HG03280 (cell line): ENCODE results near the gene ADCY3.

ENCODE experiments used
- ATAC-seq: cut with Tn5 transposase; IDR thresholded peaks from one replicate; pipeline ENCODE4 v1.9.1; 2021; ENCODE audit warnings: mild to moderate bottlenecking, moderate library complexity; ENCODE audit not compliant: unreplicated experiment

Gene ADCY3

DNA sequence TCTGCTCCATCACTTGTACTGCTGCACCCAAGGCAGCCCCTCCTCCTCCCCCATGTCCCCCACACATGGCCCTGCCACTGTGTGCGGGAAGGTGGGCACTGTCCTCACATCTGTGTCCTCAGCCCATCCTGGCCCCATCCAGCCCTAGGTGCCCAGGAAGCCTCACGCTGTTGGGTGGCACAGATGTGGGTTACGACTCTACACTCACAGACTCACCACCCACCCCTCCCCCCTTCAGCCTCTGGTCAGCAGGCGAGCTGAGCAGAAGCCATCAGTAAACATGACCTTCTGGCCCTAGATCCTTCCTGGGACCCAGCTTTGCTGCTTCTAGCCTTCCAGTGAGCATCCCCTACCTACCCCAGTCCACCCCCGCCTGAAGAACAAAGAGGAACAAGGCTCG, 43.0 kb downstream of the ADCY3 start:
- ATAC-seq = no peak

DNA sequence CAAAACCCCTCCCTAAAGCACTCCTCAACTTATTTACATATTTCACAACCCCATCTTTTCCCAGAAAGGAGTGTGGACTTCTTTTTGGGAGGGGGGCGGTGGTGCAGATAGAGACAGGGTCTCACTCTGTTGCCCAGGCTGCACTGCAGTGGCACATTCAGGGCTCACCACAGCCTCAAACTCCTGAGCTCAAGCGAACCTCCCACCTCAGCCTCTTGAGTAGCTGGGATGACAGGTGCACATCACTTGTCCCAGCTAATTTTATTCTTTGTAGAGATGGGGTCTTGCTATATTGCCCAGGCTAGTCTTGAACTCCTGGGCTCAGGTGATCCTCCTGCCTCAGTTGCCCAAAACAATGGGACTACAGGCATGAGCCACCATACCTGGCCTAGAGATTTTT, 44.1 kb downstream of the ADCY3 start:
- ATAC-seq = no peak

DNA sequence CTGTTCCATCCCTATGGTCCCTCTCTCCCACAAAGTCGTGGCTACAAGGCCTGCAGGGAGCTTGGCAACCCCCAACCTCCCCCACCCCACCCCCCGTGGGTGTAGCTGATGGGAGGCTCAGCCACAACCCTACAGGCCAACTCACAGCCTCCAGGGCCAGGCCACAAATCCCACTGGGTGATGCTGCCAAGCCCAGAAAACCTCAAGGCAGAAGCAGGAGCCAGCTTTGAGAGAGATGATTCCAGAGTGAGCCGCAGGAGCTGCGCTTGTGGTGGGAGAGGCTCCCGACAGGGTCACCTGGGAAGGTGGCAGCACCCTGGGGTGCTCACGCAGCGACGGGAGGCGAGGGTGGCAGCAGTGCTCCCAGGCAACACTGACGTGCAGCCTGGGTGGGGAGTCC, 44.8 kb downstream of the ADCY3 start:
- no peak for ATAC-seq

DNA sequence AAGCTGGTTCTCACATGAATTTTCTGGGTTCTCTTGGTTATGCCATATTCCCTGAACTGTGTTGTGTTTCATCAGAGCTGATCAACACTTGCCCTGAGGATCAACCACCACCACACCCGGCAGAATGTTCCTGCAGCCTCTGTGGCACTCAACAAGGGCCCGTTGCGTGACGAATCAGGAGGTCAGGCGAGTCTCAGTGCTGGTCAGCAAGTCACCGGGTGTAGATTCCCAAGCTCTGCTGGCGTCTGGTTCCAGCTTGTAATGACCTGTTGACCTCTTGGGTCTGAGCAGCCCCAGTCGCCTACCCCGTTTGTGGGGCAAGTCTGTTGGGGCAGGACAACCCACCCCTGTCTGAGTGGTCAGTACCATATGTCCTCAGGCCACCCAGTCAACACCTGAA, 46.0 kb downstream of the ADCY3 start:
- no peak for ATAC-seq

DNA sequence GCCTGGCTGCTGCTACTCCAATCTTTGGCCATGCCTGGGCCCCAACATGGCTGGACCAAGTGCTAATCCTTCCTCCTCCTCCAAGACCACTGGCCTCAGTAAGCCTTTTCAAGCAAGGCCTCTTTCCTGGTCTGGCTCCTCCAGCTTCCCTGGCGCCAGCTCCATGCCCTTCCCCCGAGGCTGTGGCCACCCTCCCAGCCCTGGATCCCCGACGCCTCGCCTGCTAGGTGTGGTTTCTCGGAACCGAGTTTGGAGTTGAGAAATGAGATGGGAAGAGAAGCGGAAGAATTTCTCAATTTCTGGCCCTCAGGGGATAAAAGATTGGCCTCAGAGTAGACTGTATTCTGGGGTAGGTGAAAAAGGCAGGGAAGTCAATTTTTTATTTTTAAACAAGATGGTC, 46.4 kb downstream of the ADCY3 start:
- ATAC-seq = no peak

DNA sequence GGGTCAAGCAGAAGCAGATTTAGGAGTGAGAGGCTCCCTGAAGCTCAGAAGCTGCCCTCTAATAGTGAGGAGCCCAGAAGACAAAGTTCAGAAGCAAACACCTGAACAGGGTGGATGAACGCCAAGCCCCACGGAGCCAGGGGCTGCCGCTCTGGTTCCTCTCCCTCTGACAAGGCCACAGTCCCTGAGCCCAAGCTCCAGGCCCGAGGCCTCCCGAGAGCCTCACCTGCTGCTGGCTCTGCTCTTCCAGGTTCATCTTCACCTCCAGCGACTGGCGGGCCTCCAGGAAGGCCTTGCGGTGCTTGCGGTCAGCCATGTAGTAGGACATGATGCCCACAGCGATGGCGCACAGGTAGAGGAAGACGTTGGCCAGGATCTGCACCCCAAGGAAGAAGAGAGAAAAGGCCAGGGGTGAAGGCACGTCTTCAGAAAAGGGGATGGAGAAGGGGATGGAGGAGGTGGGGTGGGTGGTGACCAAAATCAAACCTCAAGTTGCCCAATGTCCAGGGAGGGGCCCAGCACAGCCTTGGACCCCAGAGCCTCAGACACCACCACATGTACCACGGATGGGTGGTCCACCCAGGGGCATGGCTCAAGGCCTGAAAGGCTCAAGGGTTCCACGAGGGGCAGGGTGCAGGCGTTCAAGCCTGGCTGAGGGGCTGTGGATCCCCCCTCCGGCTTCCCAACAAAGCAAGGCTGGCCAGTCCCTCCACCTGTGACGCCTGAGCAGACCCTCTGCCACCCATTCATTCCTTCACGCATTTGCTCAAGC, 47.5 kb downstream of the ADCY3 start:
- no peak for ATAC-seq

GRCh38 chr2:24871852-24872333, 48.1 kb downstream of the ADCY3 start:
- ATAC-seq = no peak

DNA sequence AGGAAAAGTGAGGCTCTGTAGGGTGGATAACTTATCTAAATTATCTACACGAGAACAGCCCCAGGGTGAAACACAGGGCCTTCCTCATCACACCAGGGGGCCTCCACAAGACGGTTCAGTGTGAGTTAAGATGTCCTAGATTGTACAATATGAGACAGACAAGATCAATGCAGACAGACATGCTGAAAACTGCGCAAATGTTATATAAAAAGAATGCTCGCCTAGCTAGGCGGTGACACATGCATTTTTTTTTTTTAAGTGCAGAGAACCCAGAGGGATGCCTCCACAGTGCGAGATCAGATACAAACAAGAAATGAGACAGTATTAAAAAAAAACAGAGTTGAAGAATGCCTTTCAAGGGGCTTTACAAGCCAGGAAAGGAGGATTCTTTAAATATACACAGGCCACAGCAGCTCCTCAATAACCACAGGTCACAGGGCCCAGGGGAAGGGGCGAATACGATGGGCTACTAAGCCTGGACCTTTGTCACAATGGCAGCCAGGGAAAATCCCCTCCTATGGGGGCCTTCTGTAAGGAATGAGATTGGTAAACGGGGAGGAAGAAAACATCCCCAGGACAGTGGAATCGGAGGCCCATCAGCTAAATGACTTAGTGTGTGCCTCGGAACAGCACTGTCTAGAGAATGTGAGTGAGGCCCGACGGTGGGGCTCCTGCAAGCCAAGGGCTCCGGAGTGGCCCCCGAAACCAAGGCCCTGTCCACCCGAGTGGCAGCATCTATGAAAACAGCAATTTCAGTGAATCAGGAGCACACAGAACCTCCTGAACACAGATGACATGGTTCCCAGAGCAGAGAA, 48.9 kb downstream of the ADCY3 start:
- ATAC-seq = no peak

DNA sequence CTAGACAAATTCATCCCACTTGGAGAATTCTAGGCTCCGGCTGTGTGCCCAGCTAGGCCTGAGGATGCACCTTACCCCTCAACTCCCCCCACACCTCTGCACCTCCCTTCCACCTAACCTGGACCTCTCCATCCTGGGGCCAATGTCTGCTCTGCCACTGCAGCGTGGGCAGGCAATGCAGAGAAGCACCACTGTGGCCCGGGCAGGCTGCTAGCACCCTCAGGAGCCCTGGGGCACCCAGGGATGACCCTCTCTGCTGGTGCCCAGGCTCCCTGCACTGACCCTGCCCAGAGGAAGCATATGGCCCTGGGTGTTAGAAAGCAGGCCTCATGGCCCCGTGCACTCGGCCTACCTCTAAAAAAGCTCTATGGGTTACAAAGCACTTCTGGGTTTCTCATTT, 49.6 kb downstream of the ADCY3 start:
- ATAC-seq = no peak

DNA sequence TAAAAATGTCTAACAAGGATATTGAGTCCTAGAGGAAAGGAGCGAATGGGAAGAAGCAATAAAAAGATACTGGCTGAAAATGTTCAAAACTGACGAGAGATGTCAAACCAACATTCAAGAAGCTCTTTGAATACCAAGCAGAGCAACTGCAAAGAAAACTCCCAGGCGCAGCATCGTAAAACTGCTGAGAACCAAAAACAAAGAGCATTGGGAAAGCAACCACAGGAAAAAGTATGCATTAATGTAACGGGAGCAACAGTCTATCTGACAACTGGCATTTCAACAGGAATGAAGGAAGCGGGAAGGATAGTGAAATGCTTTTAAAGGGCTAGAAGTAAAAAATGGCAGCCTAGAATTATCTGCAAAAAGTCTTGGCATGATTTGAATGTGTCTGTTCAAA, 53.1 kb downstream of the ADCY3 start:
- no peak for ATAC-seq

GRCh38 chr2:24863641-24864040, 56.4 kb downstream of the ADCY3 start:
- no peak for ATAC-seq

DNA sequence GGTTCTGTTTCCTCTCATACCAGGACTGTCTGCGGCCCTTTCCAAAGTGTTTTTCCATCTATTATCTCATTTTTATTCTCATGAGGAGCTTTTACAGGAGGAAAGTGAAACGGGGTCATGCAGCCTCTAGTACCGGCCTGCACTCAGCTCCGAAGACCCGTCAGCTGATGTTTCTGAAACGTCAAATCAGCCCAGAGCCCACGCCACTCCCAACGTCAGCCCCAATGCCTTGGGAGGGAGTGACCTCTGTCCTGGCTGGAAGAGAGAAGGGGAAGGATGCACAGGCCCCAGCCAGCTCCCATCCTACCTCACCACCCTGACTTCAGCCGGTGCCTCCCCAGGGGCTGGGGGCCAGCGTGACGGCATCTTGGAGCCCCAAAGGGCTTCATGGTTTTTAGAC, 58.5 kb downstream of the ADCY3 start:
- ATAC-seq = no peak

DNA sequence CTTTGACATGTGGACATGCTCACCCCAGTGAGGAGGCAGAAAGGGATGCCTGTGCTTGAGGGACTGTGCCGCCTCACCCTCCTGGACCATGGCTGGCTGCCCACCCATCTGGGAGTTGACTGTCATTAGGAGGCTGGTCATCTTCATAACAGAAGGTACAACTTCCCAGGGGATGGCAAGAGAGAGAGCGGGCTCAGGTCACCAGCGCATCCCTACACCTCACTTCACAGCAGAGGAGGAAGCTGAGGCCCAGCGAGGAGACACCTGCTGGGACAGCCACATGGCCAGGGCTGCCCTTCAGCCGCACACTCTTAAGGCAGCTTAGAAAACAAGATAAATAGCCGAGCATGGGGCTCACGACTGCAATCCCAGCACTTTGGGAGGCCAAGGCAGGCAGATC, 59.4 kb downstream of the ADCY3 start:
- no peak for ATAC-seq

- ATAC-seq = no peak
Observed at GRCh38 chr2:24859968-24860600, 60.0 kb downstream of the ADCY3 start.

DNA sequence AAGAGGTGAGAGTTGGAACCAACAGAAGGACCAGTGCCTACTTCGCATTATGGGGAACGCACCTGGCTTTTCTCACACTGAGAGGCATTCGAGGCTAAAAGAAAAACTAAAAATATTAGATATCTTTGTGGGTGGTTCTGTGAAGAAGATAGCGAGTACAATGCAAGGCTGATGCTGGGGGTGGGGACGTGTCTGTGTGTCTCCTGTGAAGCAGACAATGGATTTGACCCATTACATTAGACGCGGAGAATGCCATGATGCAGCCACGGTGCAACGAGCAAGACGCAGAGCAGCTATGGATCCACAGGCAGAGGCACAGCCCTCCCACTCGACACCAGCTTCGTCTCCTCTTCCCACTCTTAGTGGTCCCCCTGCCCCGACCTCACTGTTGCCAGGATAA, 61.0 kb downstream of the ADCY3 start:
- no peak for ATAC-seq

- no peak for ATAC-seq
Observed at GRCh38 chr2:24857746-24858145, 62.3 kb downstream of the ADCY3 start.

DNA sequence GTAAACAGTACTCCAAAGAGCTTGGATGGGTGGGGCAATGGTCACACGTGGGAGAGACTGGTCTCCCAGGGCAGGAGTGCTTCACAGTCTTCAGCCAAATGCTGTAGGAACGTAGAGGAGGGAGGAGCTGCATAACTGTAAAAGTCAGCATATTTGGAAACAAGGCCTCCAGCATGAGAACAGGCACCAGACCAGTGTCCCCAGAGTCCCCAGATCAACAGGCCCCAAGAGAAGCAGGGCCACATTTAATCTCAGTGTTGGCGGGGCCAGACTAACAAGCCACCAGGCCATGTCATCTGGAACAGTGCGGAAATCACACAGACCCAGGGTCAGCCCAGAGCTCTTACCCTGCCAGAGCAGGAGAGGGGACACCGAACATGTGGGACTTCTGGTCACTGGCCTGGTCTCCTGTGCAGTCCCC, 63.2 kb downstream of the ADCY3 start:
- ATAC-seq = no peak

- ATAC-seq = no peak
Observed at GRCh38 chr2:24855726-24856125, 64.3 kb downstream of the ADCY3 start.

GRCh38 chr2:24855022-24855622, 64.9 kb downstream of the ADCY3 start:
- no peak for ATAC-seq

GRCh38 chr2:24853996-24854395, 66.0 kb downstream of the ADCY3 start:
- ATAC-seq = no peak

GRCh38 chr2:24853046-24853445, 67.0 kb downstream of the ADCY3 start:
- ATAC-seq = no peak
